HG03558 (cell line): ENCODE measurements around the gene SIGLEC5.

Experiments
- ATAC-seq: cut with Tn5 transposase; IDR thresholded peaks from one replicate; pipeline ENCODE4 v1.9.1; 2021; ENCODE audit warnings: moderate number of reproducible peaks; ENCODE audit not compliant: unreplicated experiment; ENCODE audit errors: extremely low read depth

The SIGLEC5 gene

GRCh38 chr19:51593138-51593890 lies 36.9 kb downstream of the SIGLEC5 start:
- ATAC-seq, result no peak

- no peak for ATAC-seq
Observed at GRCh38 chr19:51592521-51592920, 37.7 kb downstream of the SIGLEC5 start.

- no peak for ATAC-seq
Observed at GRCh38 chr19:51590441-51590840, 39.8 kb downstream of the SIGLEC5 start.

- ATAC-seq, result no peak
Observed at GRCh38 chr19:51589511-51589910, 40.7 kb downstream of the SIGLEC5 start.

- ATAC-seq, result no peak
Observed at GRCh38 chr19:51587264-51588191, 42.7 kb downstream of the SIGLEC5 start.

GRCh38 chr19:51586799-51587198 lies 43.4 kb downstream of the SIGLEC5 start:
- no peak for ATAC-seq

GRCh38 chr19:51586103-51586728 lies 44.0 kb downstream of the SIGLEC5 start:
- ATAC-seq, result no peak

- ATAC-seq, result no peak
Observed at GRCh38 chr19:51576850-51577249, 53.4 kb downstream of the SIGLEC5 start.

- ATAC-seq, result no peak
Observed at GRCh38 chr19:51573331-51573730, 56.9 kb downstream of the SIGLEC5 start.

GRCh38 chr19:51572908-51573307 lies 57.3 kb downstream of the SIGLEC5 start:
- ATAC-seq, result no peak

GRCh38 chr19:51572410-51572809 lies 57.8 kb downstream of the SIGLEC5 start:
- no peak for ATAC-seq

- ATAC-seq, result no peak
Observed at GRCh38 chr19:51571599-51571998, 58.6 kb downstream of the SIGLEC5 start.

- peak; percentile 64 for ATAC-seq
Observed at GRCh38 chr19:51570962-51571575, 59.1 kb downstream of the SIGLEC5 start, which contains the start of gene ZNF175. ZNF175 (plus strand) TSS chr19:51571283; CDS start chr19:51573330, 2,047 bp downstream.

GRCh38 chr19:51568456-51568855 lies 61.7 kb downstream of the SIGLEC5 start:
- no peak for ATAC-seq

GRCh38 chr19:51567583-51567982 lies 62.6 kb downstream of the SIGLEC5 start:
- no peak for ATAC-seq

GRCh38 chr19:51566489-51567100 lies 63.6 kb downstream of the SIGLEC5 start:
- ATAC-seq, result no peak

GRCh38 chr19:51565583-51565982 lies 64.6 kb downstream of the SIGLEC5 start:
- no peak for ATAC-seq

GRCh38 chr19:51564791-51565190 lies 65.4 kb downstream of the SIGLEC5 start:
- no peak for ATAC-seq
